ENCODE measurements around the gene PCDH1. TPM values are rescaled to one million over a fixed set of nuclear protein-coding genes. Genes with fewer than 3 reads are reported as not detected.

The PCDH1 gene
- total RNA-seq, 2 donors from 2014 or later, result 133 to 147 TPM

- no peak for DNase-seq
- intact Hi-C loops (cut with DNase I, micrococcal nuclease), result no loop called here
- ATAC-seq, result no peak
Measured at GRCh38 chr5:141805874-141806595, 72.2 kb downstream of the PCDH1 start.

- intact Hi-C loops (cut with DNase I, micrococcal nuclease), result no loop called here
- ATAC-seq (no peak), DNase-seq (no peak)
Measured at GRCh38 chr5:141804475-141804874, 73.7 kb downstream of the PCDH1 start.

Other genes starting within 250 kb of the PCDH1 start
- gene HDAC3, start 241.6 kb downstream of the PCDH1 start, total RNA-seq, result 10 to 100 TPM; 37.8 to 40.5 TPM
- 1 to 10 TPM; 2.9 to 3.5 TPM for gene RELL2, start 241.4 kb downstream of the PCDH1 start, total RNA-seq
- gene FCHSD1, start 227.0 kb downstream of the PCDH1 start, total RNA-seq, result 10 to 100 TPM; 15.0 to 19.2 TPM
- gene ARAP3, start 196.2 kb downstream of the PCDH1 start, total RNA-seq, result 1 to 10 TPM; 5.3 to 7.1 TPM
- gene DELE1, start 45.5 kb upstream of the PCDH1 start, total RNA-seq, result 10 to 100 TPM; 77.8 to 99.1 TPM
- gene PCDH12, start 79.8 kb upstream of the PCDH1 start, total RNA-seq, result 1 to 10 TPM in 1 of 2 donors, under 1 TPM in 1; 0.95 to 2.1 TPM
- 10 to 100 TPM; 69.3 to 72.0 TPM for gene RNF14, start 90.7 kb upstream of the PCDH1 start, total RNA-seq
- 10 to 100 TPM; 15.0 to 16.6 TPM for gene GNPDA1, start 134.6 kb upstream of the PCDH1 start, total RNA-seq
- gene NDFIP1, start 230.4 kb upstream of the PCDH1 start, total RNA-seq, result 10 to 100 TPM; 54.8 to 57.8 TPM

All from left colon (tissue), 2 donors.